RWPE2 (cell line): ENCODE results near the gene MIOX.

Source experiments
- ATAC-seq: fragments of 200-7000 bp; cut with Tn5 transposase; 3 replicates; pipeline ENCODE4 v1.9.1; 2021; ENCODE audit warnings: low read depth
- DNase-seq: peaks from one replicate; pipeline ENCODE4 v3.0.0-alpha.2; 2020; ENCODE audit warnings: low spot score
- H3K27ac ChIP-seq: fragments of 450-650 bp; 2 replicates; pipeline ENCODE4 v1.5.1; 2017; ENCODE audit warnings: mild to moderate bottlenecking; ENCODE audit not compliant: poor library complexity, severe bottlenecking
- H3K27me3 ChIP-seq: fragments of 250-450 bp; sonication (Bioruptor Pico); 2 replicates; pipeline ENCODE4 v1.5.1; 2021; ENCODE audit warnings: mild to moderate bottlenecking, moderate library complexity; ENCODE audit not compliant: insufficient read depth, poor library complexity, severe bottlenecking
- H3K36me3 ChIP-seq: fragments of 250-450 bp; sonication (Bioruptor Pico); 2 replicates; pipeline ENCODE4 v1.5.1; 2020; ENCODE audit warnings: low read depth, mild to moderate bottlenecking, moderate library complexity
- H3K4me1 ChIP-seq: fragments of 250-450 bp; sonication (Bioruptor Pico); 2 replicates; pipeline ENCODE4 v1.5.1; 2021; ENCODE audit warnings: mild to moderate bottlenecking, moderate library complexity; ENCODE audit not compliant: insufficient read depth, poor library complexity, severe bottlenecking
- H3K4me3 ChIP-seq: fragments of 250-450 bp; sonication (Bioruptor Pico); 2 replicates; pipeline ENCODE4 v1.5.1; 2021; ENCODE audit warnings: mild to moderate bottlenecking, moderate library complexity; ENCODE audit not compliant: severe bottlenecking
- H3K9me3 ChIP-seq: fragments of 250-450 bp; sonication (Bioruptor Pico); 2 replicates; pipeline ENCODE4 v1.5.1; 2021; ENCODE audit warnings: mild to moderate bottlenecking, moderate library complexity; ENCODE audit not compliant: severe bottlenecking
- CTCF ChIP-seq: fragments of 450-650 bp; IDR thresholded peaks from one replicate; pipeline ENCODE4 v1.5.1; 2017; ENCODE audit warnings: mild to moderate bottlenecking, moderate library complexity; ENCODE audit not compliant: poor library complexity, severe bottlenecking

Gene MIOX

GRCh38 chr22:50439871-50440331, 46.8 kb upstream of the MIOX start:
- no peak overlapping the region for H3K4me3 ChIP-seq
- ATAC-seq (no peak; the same call in 2 of the 3 replicates), DNase-seq (peak; percentile 52)
- no peaks in the 10 kb centered on the region for H3K27me3 ChIP-seq
- TF ChIP-seq CTCF: no peak
- no peak overlapping the region for H3K27ac ChIP-seq
- H3K9me3 ChIP-seq: no peaks in the 10 kb centered on the region
- no peaks in the 10 kb centered on the region for H3K4me1 ChIP-seq
- H3K36me3 ChIP-seq: peaks cover 43% of the 10 kb centered on the region

DNA sequence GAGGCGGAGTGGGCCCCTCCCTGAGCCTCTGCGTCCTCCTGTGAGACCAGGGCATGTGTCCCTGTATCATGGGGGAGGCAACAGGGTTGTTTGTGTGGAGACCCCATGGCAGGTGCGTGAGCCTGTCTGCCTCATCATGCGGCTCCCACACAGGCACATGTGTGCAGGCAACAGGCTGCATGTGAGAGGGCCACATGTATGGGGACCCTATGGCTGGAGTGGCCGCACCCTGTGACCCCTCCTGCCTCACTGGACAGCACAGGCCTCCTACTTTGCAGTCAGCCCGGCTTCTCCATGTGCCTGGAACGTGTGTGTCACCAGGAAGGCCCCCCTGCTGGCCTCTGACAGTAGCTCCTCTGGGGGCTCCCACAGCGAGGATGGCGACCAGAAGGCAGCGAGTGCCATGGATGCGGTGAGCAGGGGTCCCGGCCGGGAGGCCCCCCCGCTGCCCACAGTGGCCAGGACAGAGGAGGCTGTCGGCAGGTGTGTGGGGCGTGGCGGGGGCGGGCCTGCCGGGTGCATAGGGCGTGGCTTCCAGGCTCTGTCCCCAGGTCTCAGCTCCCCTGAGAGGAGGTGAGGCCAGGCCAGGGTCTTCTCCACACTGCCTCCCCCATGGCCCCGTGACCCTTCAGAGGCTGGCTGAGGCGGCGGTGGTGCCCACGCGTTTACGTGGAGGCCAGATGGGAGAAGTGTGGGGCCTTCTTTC, 46.0 kb upstream of the MIOX start:
- ATAC-seq (no peak), DNase-seq (peak; percentile 43)
- TF ChIP-seq CTCF: no peak
- Histone ChIP-seq H3K27me3 (no peaks in the 10 kb centered on the region), H3K4me3 (no peak overlapping the region), H3K9me3 (no peaks in the 10 kb centered on the region), H3K4me1 (no peaks in the 10 kb centered on the region), H3K36me3 (peaks cover 38% of the 10 kb centered on the region), H3K27ac (no peak overlapping the region)

DNA sequence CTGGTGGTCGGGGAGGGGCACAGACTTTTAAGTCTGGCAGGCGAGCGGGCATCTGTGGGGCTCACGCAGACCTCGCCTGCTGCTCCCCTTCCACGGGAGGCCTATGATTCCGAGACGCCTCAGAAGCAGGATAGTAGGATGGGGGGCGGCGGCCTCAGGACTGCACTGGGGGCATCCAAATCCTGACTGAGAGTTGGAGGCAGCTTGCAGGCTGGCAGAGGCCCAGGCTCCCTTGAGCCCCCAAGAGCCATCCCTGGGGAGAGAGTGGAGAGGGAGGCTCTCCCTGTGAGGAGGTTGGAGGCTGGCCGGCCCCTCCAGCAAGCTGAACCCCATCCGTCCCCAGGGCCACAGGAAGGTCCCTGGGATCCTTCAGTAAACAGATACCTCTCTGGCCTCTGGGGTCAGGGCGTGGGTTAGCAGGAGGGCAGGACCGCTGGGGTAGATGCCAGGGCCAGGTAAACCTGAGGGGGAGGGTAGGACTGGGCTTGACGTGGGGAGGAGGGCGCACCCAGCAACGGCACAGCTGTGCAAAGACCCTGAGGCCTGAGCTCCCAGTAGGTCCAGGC, 45.1 kb upstream of the MIOX start:
- H3K9me3 ChIP-seq: no peaks in the 10 kb centered on the region
- H3K36me3 ChIP-seq: peaks cover 40% of the 10 kb centered on the region
- DNase-seq: peak; percentile 53
- no peak overlapping the region for H3K4me3 ChIP-seq
- no peaks in the 10 kb centered on the region for H3K27me3 ChIP-seq
- no peak for TF ChIP-seq CTCF
- no peak for ATAC-seq
- H3K27ac ChIP-seq: no peak overlapping the region
- no peaks in the 10 kb centered on the region for H3K4me1 ChIP-seq

DNA sequence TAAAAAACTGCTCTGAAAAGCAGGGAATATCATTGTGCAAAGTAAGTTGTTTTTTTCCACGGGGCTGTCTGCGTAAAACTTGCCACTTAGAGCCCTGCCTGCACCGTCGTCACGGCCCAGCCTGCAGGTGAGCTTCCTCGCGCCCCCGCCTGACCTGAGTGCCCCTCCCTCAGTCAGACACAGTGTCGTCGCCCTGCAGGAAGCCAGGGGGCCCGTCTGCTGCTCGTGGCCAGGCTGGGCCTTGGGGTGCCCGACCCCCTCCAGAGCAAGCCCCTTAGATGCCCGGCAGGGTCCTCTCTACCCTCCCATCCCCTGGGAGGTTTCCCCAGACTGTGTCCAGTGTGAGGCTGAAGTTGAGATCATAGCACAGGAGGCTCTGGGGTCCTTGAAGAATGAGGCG, 43.5 kb upstream of the MIOX start:
- no peaks in the 10 kb centered on the region for H3K4me1 ChIP-seq
- no peak overlapping the region for H3K4me3 ChIP-seq
- H3K27me3 ChIP-seq: no peaks in the 10 kb centered on the region
- DNase-seq (peak; percentile 54), ATAC-seq (no peak)
- H3K27ac ChIP-seq: no peak overlapping the region
- peaks cover 35% of the 10 kb centered on the region for H3K36me3 ChIP-seq
- no peaks in the 10 kb centered on the region for H3K9me3 ChIP-seq
- no peak for TF ChIP-seq CTCF
